Ectodermal cell (in vitro differentiated cells): ENCODE measurements around the gene EIF2AK3.
"Not testable (repeated sequence)": the region's sequence is repeated elsewhere in the genome, so short reads cannot be mapped to it uniquely, and the experiment has no call there.

Source experiments
- H3K27ac ChIP-seq: 2 replicates; pipeline ENCODE4 v1.7.0; 2013; ENCODE audit warnings: mild to moderate bottlenecking, low read depth, low read length; ENCODE audit not compliant: insufficient read depth, poor library complexity, severe bottlenecking
- H3K27me3 ChIP-seq: 2 replicates; pipeline ENCODE4 v1.7.0; 2013; ENCODE audit warnings: mild to moderate bottlenecking, low read length; ENCODE audit not compliant: insufficient read depth, control insufficient read depth, poor library complexity, severe bottlenecking
- H3K36me3 ChIP-seq: one replicate; pipeline ENCODE4 v1.7.0; 2013; ENCODE audit warnings: low read length; ENCODE audit not compliant: control insufficient read depth, insufficient read depth
- H3K4me1 ChIP-seq: one replicate; pipeline ENCODE4 v1.7.0; 2013; ENCODE audit warnings: low read length; ENCODE audit not compliant: control insufficient read depth, insufficient read depth
- H3K4me3 ChIP-seq: 2 replicates; pipeline ENCODE4 v1.7.0; 2013; ENCODE audit warnings: low read depth, low read length, control low read depth; ENCODE audit not compliant: insufficient read depth
- H3K9me3 ChIP-seq: 2 replicates; pipeline ENCODE4 v1.7.0; 2013; ENCODE audit warnings: mild to moderate bottlenecking, low read length, moderate library complexity; ENCODE audit not compliant: control insufficient read depth
- WGBS, 2 experiments: methylation state at CpG; one replicate each; pipeline ENCODE4 v1.1.7; 2013; ENCODE audit warnings: missing lambda C conversion rate in 2 of 2; 5-methylcytosine and 5-hydroxymethylcytosine counted together

EIF2AK3 gene

DNA sequence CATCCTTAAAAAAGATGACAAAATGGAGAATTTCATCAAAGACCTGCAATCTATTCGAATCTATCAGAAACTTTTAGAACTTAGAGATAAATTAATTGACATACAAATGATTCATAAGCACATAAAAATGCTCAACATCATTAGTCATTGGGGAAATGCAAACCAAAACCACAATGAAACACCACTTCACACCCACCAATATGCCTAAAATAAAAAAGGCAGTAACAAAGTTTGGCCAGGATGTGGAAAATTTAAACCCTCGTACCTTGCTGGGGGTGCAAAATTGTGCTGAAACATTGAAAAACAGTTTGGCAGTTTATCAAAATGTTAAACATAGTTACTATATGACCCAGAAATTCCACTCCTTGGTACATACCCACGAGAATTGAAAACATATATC is 11.5 kb upstream of the EIF2AK3 start:
- Histone ChIP-seq H3K4me1 (peaks cover 6% of the 10 kb centered on the region), H3K27ac (no peak overlapping the region), H3K36me3 (no peaks in the 10 kb centered on the region), H3K4me3 (no peak overlapping the region), H3K27me3 (no peaks in the 10 kb centered on the region), H3K9me3 (no peaks in the 10 kb centered on the region)
- 94 to 100% methylated on average over 2 to 3 of the region's 3 CpGs for WGBS, 2 experiments

DNA sequence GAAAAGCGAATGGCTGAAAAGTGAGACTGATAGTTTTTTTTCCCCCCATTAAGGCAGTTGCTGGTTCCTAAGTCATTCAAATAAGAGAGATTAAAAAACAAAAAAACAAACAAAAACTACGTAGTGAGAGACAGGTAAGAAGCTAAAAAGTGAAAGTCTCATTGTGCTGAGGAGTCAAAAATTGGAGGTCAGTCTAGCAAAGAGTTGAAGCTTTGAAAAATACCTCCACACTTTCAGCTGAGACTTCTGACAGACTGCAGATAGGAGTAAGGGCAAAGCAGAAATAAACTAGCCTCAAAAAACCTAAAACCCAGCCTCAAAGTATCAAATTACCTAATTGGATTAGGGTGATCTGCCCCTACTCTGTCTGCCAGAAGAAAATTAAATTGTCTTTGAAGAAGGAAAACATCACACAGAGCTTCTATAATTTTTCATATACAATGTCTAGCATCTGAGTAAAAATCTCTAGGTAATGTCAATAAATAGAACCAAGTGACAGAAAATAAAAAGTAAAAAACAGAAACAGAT is 10.9 kb upstream of the EIF2AK3 start:
- Histone ChIP-seq H3K36me3 (no peaks in the 10 kb centered on the region), H3K4me1 (peaks cover 6% of the 10 kb centered on the region), H3K4me3 (no peak overlapping the region), H3K27me3 (no peaks in the 10 kb centered on the region), H3K27ac (no peak overlapping the region), H3K9me3 (no peaks in the 10 kb centered on the region)
- WGBS, 2 experiments, result 26 to 45% methylated on average over 2 of the region's 2 CpGs

DNA sequence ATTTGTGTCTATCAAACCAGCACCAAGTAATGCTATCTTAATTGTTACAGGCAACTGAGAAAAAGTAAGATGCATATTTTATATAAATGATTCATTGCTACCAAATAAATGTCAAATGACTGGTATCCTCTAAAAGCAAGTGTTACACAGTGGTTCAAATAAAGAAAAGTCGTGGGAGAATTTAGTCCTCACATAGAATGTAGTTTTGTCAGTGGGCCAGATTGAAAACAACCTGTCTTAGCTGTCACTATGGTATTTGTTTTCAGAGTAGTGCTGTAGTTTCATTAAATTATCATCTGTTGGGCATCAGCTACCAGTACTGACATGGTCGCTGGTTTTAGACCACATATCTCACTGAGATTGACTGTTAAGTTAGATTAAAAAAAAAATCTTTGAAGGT is 10.2 kb upstream of the EIF2AK3 start:
- H3K9me3 ChIP-seq, result no peaks in the 10 kb centered on the region
- WGBS, 2 experiments, result 71 to 87% methylated on average over 1 to 2 of the region's 2 CpGs
- no peak overlapping the region for H3K4me3 ChIP-seq
- H3K27me3 ChIP-seq, result no peaks in the 10 kb centered on the region
- peaks cover 6% of the 10 kb centered on the region for H3K4me1 ChIP-seq
- H3K36me3 ChIP-seq, result no peaks in the 10 kb centered on the region
- no peak overlapping the region for H3K27ac ChIP-seq

GRCh38 chr2:88636026-88636425 is 8.8 kb upstream of the EIF2AK3 start:
- H3K27ac ChIP-seq, result no peak overlapping the region
- WGBS, 2 experiments, result 93 to 100% methylated on average over 1 of the region's 1 CpG

GRCh38 chr2:88632569-88632968 is 5.3 kb upstream of the EIF2AK3 start:
- Histone ChIP-seq H3K27ac (no peak overlapping the region), H3K4me1 (peaks cover 2% of the 10 kb centered on the region), H3K4me3 (no peak overlapping the region), H3K9me3 (no peaks in the 10 kb centered on the region), H3K36me3 (no peaks in the 10 kb centered on the region), H3K27me3 (no peaks in the 10 kb centered on the region)
- WGBS, 2 experiments, result 94% methylated on average over 3 of the region's 3 CpGs

More at GRCh38 chr2:88636026-88636425, 8.8 kb upstream of the EIF2AK3 start:
- H3K9me3 ChIP-seq, result no peaks in the 10 kb centered on the region
- H3K36me3 ChIP-seq, result no peaks in the 10 kb centered on the region
- peaks cover 6% of the 10 kb centered on the region for H3K4me1 ChIP-seq
- H3K27me3 ChIP-seq, result no peaks in the 10 kb centered on the region
- H3K4me3 ChIP-seq, result no peak overlapping the region

- 95 to 96% methylated on average over 8 of the region's 8 CpGs for WGBS, 2 experiments
- H3K4me3 ChIP-seq, result peak overlapping the region; percentile 58
- H3K27me3 ChIP-seq, result no peaks in the 10 kb centered on the region
Observed at GRCh38 chr2:88628571-88628939, 1.3 kb upstream of the EIF2AK3 start.

GRCh38 chr2:88627856-88628570 is 749 bp upstream of the EIF2AK3 start:
- Histone ChIP-seq H3K27me3 (no peaks in the 10 kb centered on the region), H3K9me3 (no peaks in the 10 kb centered on the region)
- 10 to 11% methylated on average over 21 of the region's 21 CpGs for WGBS, 2 experiments

More at GRCh38 chr2:88628571-88628939, 1.3 kb upstream of the EIF2AK3 start:
- Histone ChIP-seq H3K27ac (peak overlapping the region; percentile 97), H3K9me3 (no peaks in the 10 kb centered on the region), H3K36me3 (no peaks in the 10 kb centered on the region), H3K4me1 (peaks cover 4% of the 10 kb centered on the region)

GRCh38 chr2:88626171-88627054 is 851 bp downstream of the EIF2AK3 start:
- 1% methylated on average over 54 of the region's 54 CpGs for WGBS, 2 experiments

More at GRCh38 chr2:88627856-88628570, 749 bp upstream of the EIF2AK3 start:
- Histone ChIP-seq H3K4me1 (peaks cover 4% of the 10 kb centered on the region), H3K27ac (peak overlapping the region; percentile 97), H3K4me3 (peak overlapping the region; percentile 58), H3K36me3 (no peaks in the 10 kb centered on the region)

GRCh38 chr2:88624477-88624876 is 2.8 kb downstream of the EIF2AK3 start:
- Histone ChIP-seq H3K4me3 (no peak overlapping the region), H3K27ac (no peak overlapping the region), H3K9me3 (no peaks in the 10 kb centered on the region), H3K4me1 (peaks cover 4% of the 10 kb centered on the region), H3K27me3 (no peaks in the 10 kb centered on the region), H3K36me3 (no peaks in the 10 kb centered on the region)
- WGBS, 2 experiments, result 57 to 63% methylated on average over 4 of the region's 4 CpGs

More at GRCh38 chr2:88626171-88627054, 851 bp downstream of the EIF2AK3 start:
- H3K27me3 ChIP-seq, result no peaks in the 10 kb centered on the region
- no peaks in the 10 kb centered on the region for H3K9me3 ChIP-seq
- H3K4me3 ChIP-seq, result peak overlapping the region; percentile 64
- peaks cover 4% of the 10 kb centered on the region for H3K4me1 ChIP-seq
- no peaks in the 10 kb centered on the region for H3K36me3 ChIP-seq
- H3K27ac ChIP-seq, result peak overlapping the region; percentile 76

DNA sequence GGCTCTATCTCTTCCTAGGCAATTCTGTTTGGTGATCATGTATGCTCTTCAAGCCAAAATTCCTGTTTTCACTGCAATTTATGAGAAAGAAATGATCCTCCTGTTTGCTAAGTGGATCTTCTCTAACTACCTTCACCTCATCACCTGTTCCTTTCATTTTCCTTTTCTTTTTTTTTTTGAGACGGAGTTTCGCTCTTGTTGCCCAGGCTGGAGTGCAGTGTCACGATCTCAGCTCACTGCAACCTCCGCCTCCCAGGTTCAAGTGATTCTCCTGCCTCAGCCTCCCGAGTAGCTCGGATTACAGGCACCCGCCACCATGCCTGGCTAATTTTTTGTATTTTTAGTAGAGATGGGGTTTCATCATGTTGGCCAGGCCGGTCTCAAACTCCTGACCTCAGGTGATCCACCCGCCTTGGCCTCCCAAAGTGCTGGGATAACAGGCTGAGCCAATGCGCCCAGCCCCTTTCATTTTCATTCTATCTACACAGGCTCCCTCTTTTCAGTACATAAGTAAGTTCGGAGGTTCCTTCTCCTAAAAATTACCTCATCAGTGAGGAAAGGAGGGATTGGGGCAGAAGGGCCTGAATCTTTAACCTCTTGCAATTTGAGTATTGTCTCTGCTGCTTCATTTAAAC is 3.3 kb downstream of the EIF2AK3 start:
- not testable (repeated sequence) for H3K4me1 ChIP-seq, H3K36me3 ChIP-seq, H3K27ac ChIP-seq, H3K27me3 ChIP-seq, H3K4me3 ChIP-seq, H3K9me3 ChIP-seq
- 86 to 95% methylated on average over 11 of the region's 11 CpGs for WGBS, 2 experiments
